Measurements from ENCODE around the gene GPS2. TPM values are rescaled to one million over a fixed set of nuclear protein-coding genes. Genes with fewer than 3 reads are reported as not detected.

GPS2 gene
- polyA plus RNA-seq, 1 donor (not counting 4 experiments of a cell fraction or from before 2014, with no cell fraction given) = 24.7 TPM

DNA sequence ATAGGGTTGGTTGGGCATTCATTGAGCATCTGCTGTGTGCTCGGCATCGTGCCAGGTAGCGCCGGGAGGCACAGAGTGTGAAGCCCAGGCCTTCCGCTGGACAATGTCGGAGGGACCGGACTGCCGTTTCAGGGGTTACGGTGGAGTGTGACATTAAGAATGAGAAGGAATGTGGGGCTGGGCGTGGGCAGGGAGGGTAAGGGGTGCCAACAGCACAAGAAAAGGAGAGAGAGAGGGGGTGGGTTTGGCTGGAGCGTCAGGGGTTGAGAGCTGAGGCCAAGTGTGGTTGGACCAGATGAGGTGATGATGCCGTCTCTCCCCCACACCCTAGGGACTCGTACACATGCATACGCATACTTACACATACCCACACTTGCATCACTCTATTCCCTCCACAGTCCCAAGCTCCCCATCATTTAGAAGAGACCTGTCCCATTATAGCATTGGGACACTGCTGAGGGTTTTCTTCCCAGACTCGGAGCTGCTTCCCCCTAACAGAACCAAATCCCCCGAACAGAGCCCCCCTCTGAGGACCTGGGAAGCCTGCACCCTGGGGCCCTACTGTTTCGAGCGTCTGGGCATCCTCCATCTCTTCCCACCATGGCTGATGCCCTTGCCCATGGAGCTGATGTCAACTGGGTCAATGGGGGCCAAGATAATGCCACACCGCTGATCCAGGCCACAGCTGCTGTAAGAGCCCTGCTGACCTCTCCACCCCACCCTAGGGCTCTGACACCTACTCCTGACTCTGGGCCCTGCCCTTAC lies 33.5 kb upstream of the GPS2 start:
- DNase-seq (ENCODE audit: low read depth, low spot score) (no peak), FAIRE-seq (no peak)
- Histone ChIP-seq H3K9me1 (ENCODE audit: control insufficient read depth, extremely low read depth, insufficient read depth, low read length) (no peaks in the 10 kb centered on the region), H3K27me3 (ENCODE audit: control insufficient read depth, extremely low read depth, insufficient read depth, low read length) (peaks cover 5% of the 10 kb centered on the region), H3K4me3 (ENCODE audit: control insufficient read depth in 2 of 3, extremely low read depth in 1 of 3, insufficient read depth in 2 of 3, low read depth in 1 of 3, low read length in 3 of 3) (no peak overlapping the region), H3K79me2 (ENCODE audit: control insufficient read depth, insufficient read depth, low read length) (peaks cover 20% of the 10 kb centered on the region), H2AFZ (ENCODE audit: control insufficient read depth, low read length) (no peak overlapping the region), H3K36me3 (ENCODE audit: control insufficient read depth in 2 of 2, extremely low read depth in 1 of 2, insufficient read depth in 2 of 2, low read length in 2 of 2) (no peaks in the 10 kb centered on the region), H3K9me3 (ENCODE audit: control insufficient read depth, low read depth, low read length) (no peaks in the 10 kb centered on the region), H3K27ac (ENCODE audit: control insufficient read depth, insufficient read depth, low read length) (no peak overlapping the region), H4K20me1 (ENCODE audit: control insufficient read depth, extremely low read depth, insufficient read depth, low read length) (no peaks in the 10 kb centered on the region), H3K9ac (ENCODE audit: control insufficient read depth, extremely low read depth, insufficient read depth, low read length) (no peak overlapping the region), H3K4me2 (ENCODE audit: control insufficient read depth, extremely low read depth, insufficient read depth, low read depth, low read length) (no peak overlapping the region), H3K4me1 (ENCODE audit: control insufficient read depth, extremely low read depth, insufficient read depth, low read length) (peaks cover 19% of the 10 kb centered on the region)
- dilution Hi-C loops (cut with MboI; ENCODE audit: extremely low pct_ligation_motif_present, low sequenced_read_pairs) = no loop called here
- TF ChIP-seq, protein P1, sequence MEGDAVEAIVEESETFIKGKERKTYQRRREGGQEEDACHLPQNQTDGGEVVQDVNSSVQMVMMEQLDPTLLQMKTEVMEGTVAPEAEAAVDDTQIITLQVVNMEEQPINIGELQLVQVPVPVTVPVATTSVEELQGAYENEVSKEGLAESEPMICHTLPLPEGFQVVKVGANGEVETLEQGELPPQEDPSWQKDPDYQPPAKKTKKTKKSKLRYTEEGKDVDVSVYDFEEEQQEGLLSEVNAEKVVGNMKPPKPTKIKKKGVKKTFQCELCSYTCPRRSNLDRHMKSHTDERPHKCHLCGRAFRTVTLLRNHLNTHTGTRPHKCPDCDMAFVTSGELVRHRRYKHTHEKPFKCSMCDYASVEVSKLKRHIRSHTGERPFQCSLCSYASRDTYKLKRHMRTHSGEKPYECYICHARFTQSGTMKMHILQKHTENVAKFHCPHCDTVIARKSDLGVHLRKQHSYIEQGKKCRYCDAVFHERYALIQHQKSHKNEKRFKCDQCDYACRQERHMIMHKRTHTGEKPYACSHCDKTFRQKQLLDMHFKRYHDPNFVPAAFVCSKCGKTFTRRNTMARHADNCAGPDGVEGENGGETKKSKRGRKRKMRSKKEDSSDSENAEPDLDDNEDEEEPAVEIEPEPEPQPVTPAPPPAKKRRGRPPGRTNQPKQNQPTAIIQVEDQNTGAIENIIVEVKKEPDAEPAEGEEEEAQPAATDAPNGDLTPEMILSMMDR (optimal IDR thresholded peaks at IDR 0.05 in 1 of 3, IDR thresholded peaks at IDR 0.05 in 1 of 3, conservative IDR thresholded peaks at IDR 0.05 in 1 of 3; ENCODE audit: extremely low read depth in 1 of 3, insufficient read depth in 2 of 3, low read length in 3 of 3) = no peak
- no peak for TF ChIP-seq EZH2 (IDR thresholded peaks at IDR 0.05; ENCODE audit: low read length)

DNA sequence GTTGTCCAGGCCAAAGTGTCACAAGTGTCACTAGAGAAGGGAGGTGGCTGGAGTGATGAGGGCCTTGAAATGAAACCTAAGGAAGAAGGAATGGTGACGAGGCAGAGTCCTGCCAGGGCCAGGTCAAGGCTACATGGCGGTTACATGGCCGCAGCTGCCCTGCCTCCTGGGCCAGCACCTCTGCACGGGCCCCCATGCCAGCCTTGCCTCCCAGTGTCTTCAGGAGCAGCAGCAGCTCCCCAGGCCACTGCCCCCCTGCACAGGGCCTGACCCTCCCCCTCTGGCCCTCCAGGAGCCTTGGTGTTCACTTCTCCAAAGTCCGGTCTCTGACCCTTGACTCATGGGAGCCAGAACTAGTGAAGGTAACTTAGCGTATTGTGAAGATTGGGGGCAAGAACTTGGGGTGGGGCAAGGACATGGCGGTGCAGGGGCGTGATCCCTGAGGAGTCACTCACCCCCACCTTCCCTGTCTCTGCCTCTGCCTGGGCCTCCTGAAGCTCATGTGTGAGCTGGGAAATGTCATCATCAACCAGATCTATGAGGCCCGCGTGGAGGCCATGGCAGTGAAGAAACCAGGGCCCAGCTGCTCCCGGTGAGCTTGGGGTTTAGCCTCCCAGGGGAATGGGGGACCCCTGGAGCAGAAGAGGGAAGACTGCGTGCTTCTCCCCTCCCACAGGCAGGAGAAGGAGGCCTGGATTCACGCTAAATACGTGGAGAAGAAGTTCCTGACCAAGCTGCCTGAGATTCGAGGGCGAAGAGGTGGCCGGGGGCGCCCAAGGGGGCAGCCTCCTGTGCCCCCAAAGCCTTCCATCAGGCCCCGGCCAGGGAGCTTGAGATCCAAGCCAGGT lies 32.7 kb upstream of the GPS2 start:
- dilution Hi-C loops (cut with MboI; ENCODE audit: extremely low pct_ligation_motif_present, low sequenced_read_pairs) = no loop called here
- H3K9ac ChIP-seq (ENCODE audit: control insufficient read depth, extremely low read depth, insufficient read depth, low read length) = no peak overlapping the region

More for the DNA sequence above, 32.7 kb upstream of the GPS2 start:
- Histone ChIP-seq H3K27me3 (ENCODE audit: control insufficient read depth, extremely low read depth, insufficient read depth, low read length) (peaks cover 11% of the 10 kb centered on the region), H3K9me3 (ENCODE audit: control insufficient read depth, low read depth, low read length) (no peaks in the 10 kb centered on the region), H3K27ac (ENCODE audit: control insufficient read depth, insufficient read depth, low read length) (no peak overlapping the region), H4K20me1 (ENCODE audit: control insufficient read depth, extremely low read depth, insufficient read depth, low read length) (no peaks in the 10 kb centered on the region), H3K4me1 (ENCODE audit: control insufficient read depth, extremely low read depth, insufficient read depth, low read length) (peaks cover 11% of the 10 kb centered on the region), H3K36me3 (ENCODE audit: control insufficient read depth in 2 of 2, extremely low read depth in 1 of 2, insufficient read depth in 2 of 2, low read length in 2 of 2) (no peaks in the 10 kb centered on the region), H3K4me2 (ENCODE audit: control insufficient read depth, extremely low read depth, insufficient read depth, low read depth, low read length) (no peak overlapping the region), H2AFZ (ENCODE audit: control insufficient read depth, low read length) (no peak overlapping the region), H3K9me1 (ENCODE audit: control insufficient read depth, extremely low read depth, insufficient read depth, low read length) (no peaks in the 10 kb centered on the region), H3K4me3 (ENCODE audit: control insufficient read depth in 2 of 3, extremely low read depth in 1 of 3, insufficient read depth in 2 of 3, low read depth in 1 of 3, low read length in 3 of 3) (no peak overlapping the region), H3K79me2 (ENCODE audit: control insufficient read depth, insufficient read depth, low read length) (peaks cover 12% of the 10 kb centered on the region)
- no peak for FAIRE-seq
- TF ChIP-seq EZH2 (IDR thresholded peaks at IDR 0.05; ENCODE audit: low read length) = no peak
- TF ChIP-seq, protein P1 (optimal IDR thresholded peaks at IDR 0.05 in 1 of 3, IDR thresholded peaks at IDR 0.05 in 1 of 3, conservative IDR thresholded peaks at IDR 0.05 in 1 of 3; ENCODE audit: extremely low read depth in 1 of 3, insufficient read depth in 2 of 3, low read length in 3 of 3) = no peak
- DNase-seq (ENCODE audit: low read depth, low spot score) = no peak

Measured in keratinocyte (primary cell).